Epithelial cell of proximal tubule (primary cell): ENCODE data around the gene ARL14EP. TPM values are rescaled to one million over a fixed set of nuclear protein-coding genes. Genes with fewer than 3 reads are reported as not detected.

ENCODE experiments used
- DNase-seq: peaks from one replicate; pipeline ENCODE4 v3.0.0-alpha.2; 2011; ENCODE audit warnings: low read depth
- H3K4me3 ChIP-seq: 2 replicates; pipeline ENCODE4 v1.5.1; 2011; ENCODE audit warnings: low read depth, mild to moderate bottlenecking, low read length
- total RNA-seq: library from RNA; depleted of rRNA; stranded (reverse); fragments of >200 nt; gene quantifications from 2 replicates; pipeline ENCODE4 v1.2.3, GENCODE V29; 2015
- TF ChIP-seq, protein P1 (sequence below): conservative IDR thresholded peaks from 2 replicates; pipeline ENCODE4 v1.5.1; 2012; ENCODE audit warnings: low read depth, mild to moderate bottlenecking, low read length

The ARL14EP gene
- total RNA-seq, 1 donor from 2014 or later, result 13.7 TPM

DNA sequence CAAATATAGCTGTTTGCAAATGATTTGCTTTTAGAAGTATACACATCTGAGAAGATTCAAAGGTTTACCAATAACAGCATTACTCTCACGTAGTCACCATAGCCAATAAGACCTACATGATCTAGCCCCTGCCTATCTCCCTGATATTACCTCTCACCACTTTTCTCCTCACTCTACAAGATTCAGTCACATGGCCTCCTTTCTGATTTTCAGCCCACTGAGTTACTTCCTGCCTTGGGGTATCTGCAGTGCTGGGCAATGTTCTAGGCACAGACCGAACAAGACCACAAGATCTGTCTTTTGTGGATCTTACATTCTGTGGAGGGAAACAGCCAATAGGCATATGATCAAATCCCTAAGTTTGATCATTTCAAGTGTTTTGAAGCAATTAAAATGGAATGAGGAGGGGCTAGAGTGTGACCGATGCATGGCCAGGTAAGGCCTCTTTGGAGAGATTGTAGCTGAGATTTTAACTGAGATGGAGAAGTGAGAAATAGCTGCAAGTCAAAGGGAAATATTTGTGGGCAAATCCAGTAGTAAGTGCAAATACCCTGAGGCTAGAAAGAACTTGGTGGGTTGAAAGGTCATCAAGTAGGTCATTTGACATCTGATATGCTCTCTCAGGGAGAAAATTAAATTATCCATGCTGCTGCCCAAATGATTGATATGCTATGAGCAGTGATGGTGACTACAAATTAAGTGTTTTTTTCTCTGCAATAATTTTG lies 43.1 kb downstream of the ARL14EP start:
- DNase-seq, result no peak
- TF ChIP-seq, protein P1, sequence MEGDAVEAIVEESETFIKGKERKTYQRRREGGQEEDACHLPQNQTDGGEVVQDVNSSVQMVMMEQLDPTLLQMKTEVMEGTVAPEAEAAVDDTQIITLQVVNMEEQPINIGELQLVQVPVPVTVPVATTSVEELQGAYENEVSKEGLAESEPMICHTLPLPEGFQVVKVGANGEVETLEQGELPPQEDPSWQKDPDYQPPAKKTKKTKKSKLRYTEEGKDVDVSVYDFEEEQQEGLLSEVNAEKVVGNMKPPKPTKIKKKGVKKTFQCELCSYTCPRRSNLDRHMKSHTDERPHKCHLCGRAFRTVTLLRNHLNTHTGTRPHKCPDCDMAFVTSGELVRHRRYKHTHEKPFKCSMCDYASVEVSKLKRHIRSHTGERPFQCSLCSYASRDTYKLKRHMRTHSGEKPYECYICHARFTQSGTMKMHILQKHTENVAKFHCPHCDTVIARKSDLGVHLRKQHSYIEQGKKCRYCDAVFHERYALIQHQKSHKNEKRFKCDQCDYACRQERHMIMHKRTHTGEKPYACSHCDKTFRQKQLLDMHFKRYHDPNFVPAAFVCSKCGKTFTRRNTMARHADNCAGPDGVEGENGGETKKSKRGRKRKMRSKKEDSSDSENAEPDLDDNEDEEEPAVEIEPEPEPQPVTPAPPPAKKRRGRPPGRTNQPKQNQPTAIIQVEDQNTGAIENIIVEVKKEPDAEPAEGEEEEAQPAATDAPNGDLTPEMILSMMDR, result no peak
- no peak overlapping the region for H3K4me3 ChIP-seq

DNA sequence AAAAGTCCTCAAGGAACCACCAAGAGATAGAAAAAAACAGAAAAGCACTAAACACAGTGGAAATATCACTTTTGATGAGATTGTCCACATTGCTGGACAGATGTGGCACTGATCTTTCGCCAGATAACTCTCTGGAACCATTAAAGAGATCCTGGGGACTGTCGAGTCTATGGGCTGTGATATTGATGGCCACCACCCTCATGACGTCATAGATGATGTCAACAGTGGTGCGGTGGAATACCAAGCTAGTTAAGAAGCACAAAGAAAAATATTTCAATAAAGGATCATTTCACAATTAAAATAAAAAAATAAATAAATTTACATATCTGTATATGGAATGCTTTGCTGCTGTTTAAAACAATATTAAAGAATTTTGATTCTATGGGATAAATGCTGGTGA lies 45.5 kb downstream of the ARL14EP start:
- TF ChIP-seq, protein P1, result no peak
- no peak for DNase-seq
- H3K4me3 ChIP-seq, result no peak overlapping the region

DNA sequence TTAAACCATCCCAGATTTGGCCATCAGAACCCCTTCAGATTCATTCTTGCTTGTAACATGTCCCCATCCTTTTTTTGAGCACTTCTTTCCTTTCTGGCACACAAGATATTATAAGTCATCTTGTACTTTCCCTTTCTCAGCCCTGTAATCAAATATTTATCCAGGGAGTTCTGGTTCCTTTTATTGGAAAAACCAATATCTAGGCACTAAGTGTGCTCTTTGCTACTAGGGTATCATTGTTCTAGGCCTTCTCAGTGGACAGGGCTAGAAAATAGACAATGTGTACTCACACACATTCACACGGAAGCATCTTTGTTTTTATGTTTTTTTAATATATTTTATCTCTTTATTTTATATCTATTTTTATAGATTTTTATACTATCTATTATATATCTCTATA lies 47.3 kb downstream of the ARL14EP start:
- no peak for DNase-seq
- no peak overlapping the region for H3K4me3 ChIP-seq
- TF ChIP-seq, protein P1, result no peak

DNA sequence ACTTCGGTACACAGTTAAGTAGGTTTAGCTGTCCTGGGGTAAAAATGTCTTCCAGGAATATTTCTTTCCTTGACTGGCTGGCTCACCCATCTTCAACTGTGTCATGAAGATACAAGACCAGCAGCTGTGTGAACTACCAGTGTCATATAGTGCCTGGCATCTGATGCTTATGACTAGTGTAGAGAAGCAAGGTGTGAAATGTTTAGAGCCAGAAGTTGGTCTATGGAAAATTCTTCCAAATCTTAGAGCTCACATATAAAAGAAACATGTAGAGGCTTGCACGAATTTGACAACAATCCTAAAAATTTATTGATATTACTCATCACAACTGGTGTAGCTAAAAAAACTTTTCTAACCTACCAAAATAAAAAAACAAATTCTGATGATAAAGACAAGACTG lies 54.4 kb downstream of the ARL14EP start:
- no peak for DNase-seq
- TF ChIP-seq, protein P1, result no peak
- H3K4me3 ChIP-seq, result no peak overlapping the region

DNA sequence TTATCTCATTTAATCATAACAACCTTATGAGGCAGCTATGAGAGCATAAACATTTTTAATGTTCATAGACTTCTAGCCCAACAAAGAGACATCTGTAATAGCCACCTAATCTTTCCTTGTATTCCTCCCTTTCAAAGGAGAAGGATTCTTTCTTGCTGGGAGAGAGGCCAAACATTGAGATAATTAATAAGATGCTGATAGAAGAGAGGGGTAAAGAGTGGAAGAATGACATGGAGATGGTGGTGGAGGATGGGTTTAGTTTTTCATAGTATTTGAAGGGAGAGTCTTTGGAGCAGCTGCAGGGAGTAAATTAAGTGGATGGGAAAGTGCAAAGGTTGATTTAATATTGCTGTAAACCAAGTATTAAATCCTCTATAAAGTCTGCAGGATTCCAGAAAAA lies 57.9 kb downstream of the ARL14EP start:
- H3K4me3 ChIP-seq, result no peak overlapping the region
- TF ChIP-seq, protein P1, result no peak
- no peak for DNase-seq

DNA sequence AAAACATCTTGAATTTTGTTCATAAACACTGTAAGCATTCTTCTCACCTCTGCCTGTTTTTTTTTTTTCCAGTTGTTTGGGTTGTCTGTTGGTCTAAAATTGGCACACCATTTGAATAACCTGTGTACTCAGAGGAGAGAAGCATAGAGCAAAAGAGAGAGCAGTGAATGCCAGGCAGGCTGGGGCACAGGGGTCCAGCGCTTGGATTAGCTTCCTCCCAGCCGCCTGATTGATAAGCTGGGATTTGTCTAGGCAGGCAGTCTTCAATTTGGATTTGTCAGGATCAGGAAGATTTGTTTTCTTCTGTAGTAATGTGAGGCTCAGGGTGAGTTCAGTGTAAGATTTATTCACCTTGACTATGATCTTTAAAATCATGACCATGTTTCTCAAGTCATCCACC lies 59.0 kb downstream of the ARL14EP start:
- TF ChIP-seq, protein P1, result no peak
- no peak overlapping the region for H3K4me3 ChIP-seq
- DNase-seq, result no peak

Other genes with a start within 250 kb of the ARL14EP start
- not detected in 2 replicates for gene FSHB, start 92.1 kb upstream of the ARL14EP start, total RNA-seq